ENCODE results near the gene SOX4.

Gene SOX4

GRCh38 chr6:21626756-21627155 is 33.2 kb downstream of the SOX4 start:
- no peak overlapping the region for H3K27ac ChIP-seq (ENCODE audit: low read length)
- no peaks in the 10 kb centered on the region for H3K4me1 ChIP-seq (ENCODE audit: control insufficient read depth, low read depth, low read length)
- no peaks in the 10 kb centered on the region for H3K9me3 ChIP-seq (ENCODE audit: control insufficient read depth, low read depth, low read length)
- H3K4me3 ChIP-seq (ENCODE audit: low read length) = no peak overlapping the region
- no peak overlapping the region for H3K9ac ChIP-seq (ENCODE audit: low read length)
- H3K36me3 ChIP-seq (ENCODE audit: control insufficient read depth, low read depth, low read length) = no peaks in the 10 kb centered on the region
- no peaks in the 10 kb centered on the region for H3K27me3 ChIP-seq (ENCODE audit: control insufficient read depth, insufficient read depth, low read length)

- Histone ChIP-seq H3K4me3 (ENCODE audit: low read length) (no peak overlapping the region), H3K27ac (ENCODE audit: low read length) (no peak overlapping the region)
These were observed 34.6 kb downstream of the SOX4 start for GRCh38 chr6:21628160-21628559.

GRCh38 chr6:21633511-21634109 is 40.1 kb downstream of the SOX4 start:
- no peak overlapping the region for H3K27ac ChIP-seq (ENCODE audit: low read length)
- no peak overlapping the region for H3K4me3 ChIP-seq (ENCODE audit: low read length)
- no peaks in the 10 kb centered on the region for H3K4me1 ChIP-seq (ENCODE audit: control insufficient read depth, low read depth, low read length)
- no peaks in the 10 kb centered on the region for H3K36me3 ChIP-seq (ENCODE audit: control insufficient read depth, low read depth, low read length)
- H3K9me3 ChIP-seq (ENCODE audit: control insufficient read depth, low read depth, low read length) = no peaks in the 10 kb centered on the region
- H3K27me3 ChIP-seq (ENCODE audit: control insufficient read depth, insufficient read depth, low read length) = no peaks in the 10 kb centered on the region
- H3K9ac ChIP-seq (ENCODE audit: low read length) = no peak overlapping the region

More at GRCh38 chr6:21628160-21628559, 34.6 kb downstream of the SOX4 start:
- Histone ChIP-seq H3K4me1 (ENCODE audit: control insufficient read depth, low read depth, low read length) (no peaks in the 10 kb centered on the region), H3K27me3 (ENCODE audit: control insufficient read depth, insufficient read depth, low read length) (no peaks in the 10 kb centered on the region), H3K9me3 (ENCODE audit: control insufficient read depth, low read depth, low read length) (no peaks in the 10 kb centered on the region), H3K36me3 (ENCODE audit: control insufficient read depth, low read depth, low read length) (no peaks in the 10 kb centered on the region), H3K9ac (ENCODE audit: low read length) (no peak overlapping the region)

- H3K27me3 ChIP-seq (ENCODE audit: control insufficient read depth, insufficient read depth, low read length) = no peaks in the 10 kb centered on the region
- H3K9ac ChIP-seq (ENCODE audit: low read length) = no peak overlapping the region
- no peaks in the 10 kb centered on the region for H3K9me3 ChIP-seq (ENCODE audit: control insufficient read depth, low read depth, low read length)
- H3K4me3 ChIP-seq (ENCODE audit: low read length) = no peak overlapping the region
- no peak overlapping the region for H3K27ac ChIP-seq (ENCODE audit: low read length)
- no peaks in the 10 kb centered on the region for H3K4me1 ChIP-seq (ENCODE audit: control insufficient read depth, low read depth, low read length)
- H3K36me3 ChIP-seq (ENCODE audit: control insufficient read depth, low read depth, low read length) = no peaks in the 10 kb centered on the region
These were observed 41.0 kb downstream of the SOX4 start for GRCh38 chr6:21634582-21634981.

- H3K4me1 ChIP-seq (ENCODE audit: control insufficient read depth, low read depth, low read length) = no peaks in the 10 kb centered on the region
- no peaks in the 10 kb centered on the region for H3K9me3 ChIP-seq (ENCODE audit: control insufficient read depth, low read depth, low read length)
- no peak overlapping the region for H3K27ac ChIP-seq (ENCODE audit: low read length)
- no peaks in the 10 kb centered on the region for H3K36me3 ChIP-seq (ENCODE audit: control insufficient read depth, low read depth, low read length)
- H3K27me3 ChIP-seq (ENCODE audit: control insufficient read depth, insufficient read depth, low read length) = no peaks in the 10 kb centered on the region
- H3K4me3 ChIP-seq (ENCODE audit: low read length) = no peak overlapping the region
- H3K9ac ChIP-seq (ENCODE audit: low read length) = no peak overlapping the region
These were observed 43.3 kb downstream of the SOX4 start for GRCh38 chr6:21636876-21637275.

GRCh38 chr6:21639316-21639715 is 45.8 kb downstream of the SOX4 start:
- H3K36me3 ChIP-seq (ENCODE audit: control insufficient read depth, low read depth, low read length) = no peaks in the 10 kb centered on the region
- H3K4me3 ChIP-seq (ENCODE audit: low read length) = no peak overlapping the region
- no peaks in the 10 kb centered on the region for H3K27me3 ChIP-seq (ENCODE audit: control insufficient read depth, insufficient read depth, low read length)
- H3K9me3 ChIP-seq (ENCODE audit: control insufficient read depth, low read depth, low read length) = no peaks in the 10 kb centered on the region
- H3K4me1 ChIP-seq (ENCODE audit: control insufficient read depth, low read depth, low read length) = no peaks in the 10 kb centered on the region
- no peak overlapping the region for H3K27ac ChIP-seq (ENCODE audit: low read length)
- no peak overlapping the region for H3K9ac ChIP-seq (ENCODE audit: low read length)
